Measurements from ENCODE around the gene RSPH9.
"Not testable (repeated sequence)": the region's sequence is repeated elsewhere in the genome, so short reads cannot be mapped to it uniquely, and the experiment has no call there.

DNA sequence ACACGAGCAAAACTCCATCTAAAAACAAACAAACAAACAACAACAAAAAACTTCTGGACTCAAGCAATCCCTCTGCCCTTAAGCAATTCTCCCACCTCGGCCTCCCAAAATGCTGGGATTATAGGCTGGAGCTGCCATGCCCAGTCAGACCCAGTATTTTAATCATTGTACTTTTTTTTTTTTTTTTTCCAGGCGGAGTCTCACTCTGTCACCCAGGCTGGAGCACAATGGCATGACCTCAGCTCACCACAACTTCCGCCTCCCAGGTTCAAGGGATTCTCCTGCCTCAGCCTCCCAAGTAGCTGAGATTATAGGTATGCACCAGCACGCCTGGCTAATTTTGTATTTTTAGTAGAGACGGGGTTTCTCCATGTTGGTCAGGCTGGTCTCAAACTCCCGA is 11.8 kb upstream of the RSPH9 start:
- TF ChIP-seq, protein P1, sequence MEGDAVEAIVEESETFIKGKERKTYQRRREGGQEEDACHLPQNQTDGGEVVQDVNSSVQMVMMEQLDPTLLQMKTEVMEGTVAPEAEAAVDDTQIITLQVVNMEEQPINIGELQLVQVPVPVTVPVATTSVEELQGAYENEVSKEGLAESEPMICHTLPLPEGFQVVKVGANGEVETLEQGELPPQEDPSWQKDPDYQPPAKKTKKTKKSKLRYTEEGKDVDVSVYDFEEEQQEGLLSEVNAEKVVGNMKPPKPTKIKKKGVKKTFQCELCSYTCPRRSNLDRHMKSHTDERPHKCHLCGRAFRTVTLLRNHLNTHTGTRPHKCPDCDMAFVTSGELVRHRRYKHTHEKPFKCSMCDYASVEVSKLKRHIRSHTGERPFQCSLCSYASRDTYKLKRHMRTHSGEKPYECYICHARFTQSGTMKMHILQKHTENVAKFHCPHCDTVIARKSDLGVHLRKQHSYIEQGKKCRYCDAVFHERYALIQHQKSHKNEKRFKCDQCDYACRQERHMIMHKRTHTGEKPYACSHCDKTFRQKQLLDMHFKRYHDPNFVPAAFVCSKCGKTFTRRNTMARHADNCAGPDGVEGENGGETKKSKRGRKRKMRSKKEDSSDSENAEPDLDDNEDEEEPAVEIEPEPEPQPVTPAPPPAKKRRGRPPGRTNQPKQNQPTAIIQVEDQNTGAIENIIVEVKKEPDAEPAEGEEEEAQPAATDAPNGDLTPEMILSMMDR (IDR thresholded peaks at IDR 0.05) = not testable (repeated sequence)
- TF ChIP-seq POLR2A (IDR thresholded peaks at IDR 0.05) = not testable (repeated sequence)
